HG02852 (cell line): ENCODE data around the gene NME4.
A peak's percentile ranks its signal among the peaks of the same experiment; 100 is the strongest.

Experiments
- ATAC-seq: cut with Tn5 transposase; IDR thresholded peaks from one replicate; pipeline ENCODE4 v1.9.1; 2021; ENCODE audit warnings: mild to moderate bottlenecking, moderate library complexity; ENCODE audit not compliant: unreplicated experiment

NME4 gene

DNA sequence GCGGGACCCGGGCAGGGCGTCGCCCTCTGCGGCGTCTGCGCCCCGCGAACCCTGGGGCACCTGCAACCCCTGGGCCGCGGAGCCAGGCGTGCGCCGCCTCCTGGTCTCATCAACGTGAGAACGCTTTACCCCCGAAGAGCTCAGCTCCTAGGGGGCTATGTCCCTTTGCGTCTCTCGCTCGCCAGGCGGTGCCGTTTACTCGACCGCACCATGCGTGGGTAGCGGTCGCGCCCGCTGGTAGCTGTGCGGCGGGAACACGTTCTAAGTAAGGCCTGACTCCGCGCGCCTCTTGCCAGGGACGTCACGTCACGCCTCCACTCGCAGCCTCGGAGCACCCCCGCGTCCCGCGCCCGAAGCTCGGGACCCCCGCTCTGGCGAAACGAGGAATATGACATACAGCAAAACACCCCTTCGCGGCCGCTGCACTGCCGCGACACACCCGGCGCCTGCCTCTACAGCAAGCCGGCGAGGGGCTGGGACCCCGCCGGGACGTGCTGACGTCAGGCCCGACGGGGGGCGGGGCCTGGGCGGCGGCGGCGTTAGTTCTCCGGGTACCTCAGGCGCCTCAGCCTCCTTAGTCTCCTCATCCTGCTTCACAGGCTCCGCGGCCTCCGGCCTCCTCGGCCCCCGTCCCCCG, 28.2 kb downstream of the NME4 start, which contains the start of gene RAB11FIP3:
TSS of gene RAB11FIP3 (plus strand) at position 568 of the 637 bp plus-strand sequence. CDS start 358 bp downstream, outside the sequence.
- peak; percentile 86 for ATAC-seq

- peak; percentile 44 for ATAC-seq
Observed at GRCh38 chr16:425740-426114, 28.7 kb downstream of the NME4 start.

- no peak for ATAC-seq
Observed at GRCh38 chr16:426115-426905, 29.3 kb downstream of the NME4 start.

DNA sequence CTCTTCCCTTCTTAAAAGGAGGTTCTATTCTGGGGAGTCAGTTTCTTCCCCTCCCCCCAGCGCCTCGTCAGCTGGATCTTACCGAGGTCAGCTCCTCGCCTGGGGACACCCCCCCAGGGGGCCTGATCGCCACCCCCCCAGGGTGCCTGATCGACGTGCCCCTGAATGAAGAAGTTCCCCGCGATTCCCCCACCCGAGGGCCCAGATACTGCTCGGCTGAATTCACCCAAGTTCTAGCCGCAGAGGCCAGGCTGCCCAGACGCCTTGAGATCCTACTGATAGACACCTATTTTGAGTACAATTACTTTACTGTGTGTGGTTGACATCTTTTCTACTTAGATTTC, 29.9 kb downstream of the NME4 start:
- ATAC-seq, result no peak

- no peak for ATAC-seq
Observed at GRCh38 chr16:427250-427649, 30.3 kb downstream of the NME4 start.

GRCh38 chr16:430904-431303, 33.9 kb downstream of the NME4 start:
- no peak for ATAC-seq

GRCh38 chr16:440627-441026, 43.6 kb downstream of the NME4 start:
- no peak for ATAC-seq

- no peak for ATAC-seq
Observed at GRCh38 chr16:441447-441846, 44.4 kb downstream of the NME4 start.

DNA sequence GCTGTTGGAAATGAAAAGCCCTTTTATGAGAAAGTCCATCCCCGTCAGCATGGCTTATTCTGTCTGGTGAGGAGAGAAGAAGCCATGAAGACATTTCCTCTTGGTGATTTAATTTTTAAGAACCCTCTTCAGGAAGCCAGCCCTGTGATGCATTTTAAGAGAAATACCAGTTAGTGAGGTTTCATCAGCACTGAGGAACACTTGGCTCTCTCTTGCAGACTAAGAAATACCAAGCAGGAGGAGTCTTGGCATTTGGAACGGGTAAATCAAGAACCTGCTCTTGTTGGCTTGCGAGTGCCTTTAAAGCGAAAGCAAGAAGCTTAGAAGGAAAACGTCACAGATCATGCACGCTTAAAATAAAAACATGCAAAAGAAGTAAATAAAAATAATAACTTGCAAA, 46.0 kb downstream of the NME4 start:
- ATAC-seq, result no peak

- no peak for ATAC-seq
Observed at GRCh38 chr16:444027-444426, 47.0 kb downstream of the NME4 start.

GRCh38 chr16:445566-445965, 48.6 kb downstream of the NME4 start:
- ATAC-seq, result no peak
